ENCODE data around the gene COX5B.

DNA sequence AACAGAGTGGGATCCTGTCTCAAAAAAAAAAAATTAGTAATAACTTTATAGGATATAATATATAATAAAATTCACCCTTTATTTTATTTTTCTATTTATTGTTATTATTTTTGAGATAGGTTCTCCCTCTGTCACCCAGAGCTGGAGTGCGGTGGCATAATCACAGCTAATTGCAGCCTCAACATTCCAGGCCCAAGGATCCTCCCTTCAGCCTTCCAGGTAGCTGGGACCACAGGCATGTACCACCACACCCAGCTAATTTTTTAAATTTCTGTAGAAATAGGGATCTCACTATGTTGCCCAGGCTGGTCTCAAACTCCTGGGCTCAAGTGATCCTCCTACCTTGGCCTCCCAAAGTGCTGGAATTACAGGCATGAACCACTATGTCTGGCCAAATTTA lies 24.6 kb downstream of the COX5B start:
- TF ChIP-seq, protein P1, sequence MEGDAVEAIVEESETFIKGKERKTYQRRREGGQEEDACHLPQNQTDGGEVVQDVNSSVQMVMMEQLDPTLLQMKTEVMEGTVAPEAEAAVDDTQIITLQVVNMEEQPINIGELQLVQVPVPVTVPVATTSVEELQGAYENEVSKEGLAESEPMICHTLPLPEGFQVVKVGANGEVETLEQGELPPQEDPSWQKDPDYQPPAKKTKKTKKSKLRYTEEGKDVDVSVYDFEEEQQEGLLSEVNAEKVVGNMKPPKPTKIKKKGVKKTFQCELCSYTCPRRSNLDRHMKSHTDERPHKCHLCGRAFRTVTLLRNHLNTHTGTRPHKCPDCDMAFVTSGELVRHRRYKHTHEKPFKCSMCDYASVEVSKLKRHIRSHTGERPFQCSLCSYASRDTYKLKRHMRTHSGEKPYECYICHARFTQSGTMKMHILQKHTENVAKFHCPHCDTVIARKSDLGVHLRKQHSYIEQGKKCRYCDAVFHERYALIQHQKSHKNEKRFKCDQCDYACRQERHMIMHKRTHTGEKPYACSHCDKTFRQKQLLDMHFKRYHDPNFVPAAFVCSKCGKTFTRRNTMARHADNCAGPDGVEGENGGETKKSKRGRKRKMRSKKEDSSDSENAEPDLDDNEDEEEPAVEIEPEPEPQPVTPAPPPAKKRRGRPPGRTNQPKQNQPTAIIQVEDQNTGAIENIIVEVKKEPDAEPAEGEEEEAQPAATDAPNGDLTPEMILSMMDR (IDR thresholded peaks at IDR 0.05) = no peak
- TF ChIP-seq ZFX (IDR thresholded peaks at IDR 0.05; ENCODE audit: borderline replicate concordance) = no peak

All from 22Rv1 (cell line).